ENCODE data around the gene RARS2. TPM values are rescaled to one million over a fixed set of nuclear protein-coding genes. Genes with fewer than 3 reads are reported as not detected.

The RARS2 gene
- total RNA-seq, 6 donors from 2014 or later, result 21.9 to 32.5 (median 23.7) TPM

GRCh38 chr6:87553159-87553765, 36.5 kb downstream of the RARS2 start:
- TF ChIP-seq POLR2A (IDR thresholded peaks at IDR 0.05) (no peak), EP300 (IDR thresholded peaks at IDR 0.05) (no peak), POLR2AphosphoS5 (IDR thresholded peaks at IDR 0.05) (no peak)
- TF ChIP-seq, protein P1, sequence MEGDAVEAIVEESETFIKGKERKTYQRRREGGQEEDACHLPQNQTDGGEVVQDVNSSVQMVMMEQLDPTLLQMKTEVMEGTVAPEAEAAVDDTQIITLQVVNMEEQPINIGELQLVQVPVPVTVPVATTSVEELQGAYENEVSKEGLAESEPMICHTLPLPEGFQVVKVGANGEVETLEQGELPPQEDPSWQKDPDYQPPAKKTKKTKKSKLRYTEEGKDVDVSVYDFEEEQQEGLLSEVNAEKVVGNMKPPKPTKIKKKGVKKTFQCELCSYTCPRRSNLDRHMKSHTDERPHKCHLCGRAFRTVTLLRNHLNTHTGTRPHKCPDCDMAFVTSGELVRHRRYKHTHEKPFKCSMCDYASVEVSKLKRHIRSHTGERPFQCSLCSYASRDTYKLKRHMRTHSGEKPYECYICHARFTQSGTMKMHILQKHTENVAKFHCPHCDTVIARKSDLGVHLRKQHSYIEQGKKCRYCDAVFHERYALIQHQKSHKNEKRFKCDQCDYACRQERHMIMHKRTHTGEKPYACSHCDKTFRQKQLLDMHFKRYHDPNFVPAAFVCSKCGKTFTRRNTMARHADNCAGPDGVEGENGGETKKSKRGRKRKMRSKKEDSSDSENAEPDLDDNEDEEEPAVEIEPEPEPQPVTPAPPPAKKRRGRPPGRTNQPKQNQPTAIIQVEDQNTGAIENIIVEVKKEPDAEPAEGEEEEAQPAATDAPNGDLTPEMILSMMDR (IDR thresholded peaks at IDR 0.05), result no peak
- peaks cover 0 to 59% (median 15%) of the 10 kb centered on the region in 4 donors for H3K36me3 ChIP-seq
- DNase-seq, result no peak
- no peaks in the 10 kb centered on the region for H3K27me3 ChIP-seq
- H3K4me3 ChIP-seq, result no peak overlapping the region
- ATAC-seq (ENCODE audit: low FRiP score in 2 of 2), result no peak
- H3K4me1 ChIP-seq, result no peaks in the 10 kb centered on the region
- no peaks in the 10 kb centered on the region for H3K9me3 ChIP-seq
- 75 to 93% methylated on average over 4 of the region's 4 CpGs for WGBS, 2 donors
- no peak overlapping the region for H3K27ac ChIP-seq

DNA sequence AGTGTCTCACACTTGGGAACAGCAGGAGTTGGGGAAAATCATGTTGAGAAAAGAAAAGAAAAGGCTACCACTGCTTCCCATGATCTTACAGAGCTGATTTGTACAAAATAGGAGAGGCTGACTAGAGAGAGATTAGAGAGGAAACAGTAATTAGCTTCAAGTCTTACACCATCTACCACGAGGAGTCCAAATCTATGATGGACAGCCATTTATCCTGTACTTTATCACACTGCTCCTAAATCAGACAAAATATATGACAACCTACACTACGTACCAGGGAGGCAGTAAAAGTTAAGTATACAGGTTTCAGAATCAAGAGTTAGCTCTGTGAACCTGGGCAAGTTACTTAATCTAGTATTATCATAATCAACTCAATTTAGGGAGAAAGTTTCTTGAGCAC, 38.0 kb downstream of the RARS2 start:
- no peaks in the 10 kb centered on the region for H3K27me3 ChIP-seq
- ATAC-seq (ENCODE audit: low FRiP score in 2 of 2) (no peak), DNase-seq (no peak)
- no peak overlapping the region for H3K27ac ChIP-seq
- peaks cover 0 to 56% (median 19%) of the 10 kb centered on the region in 4 donors for H3K36me3 ChIP-seq
- WGBS, 2 donors, result 78 to 87% methylated on average over 2 of the region's 2 CpGs
- TF ChIP-seq POLR2AphosphoS5 (IDR thresholded peaks at IDR 0.05) (no peak), POLR2A (IDR thresholded peaks at IDR 0.05) (no peak), EP300 (IDR thresholded peaks at IDR 0.05) (no peak)
- TF ChIP-seq, protein P1 (IDR thresholded peaks at IDR 0.05), result no peak
- H3K4me3 ChIP-seq, result no peak overlapping the region
- no peaks in the 10 kb centered on the region for H3K4me1 ChIP-seq
- H3K9me3 ChIP-seq, result no peaks in the 10 kb centered on the region

DNA sequence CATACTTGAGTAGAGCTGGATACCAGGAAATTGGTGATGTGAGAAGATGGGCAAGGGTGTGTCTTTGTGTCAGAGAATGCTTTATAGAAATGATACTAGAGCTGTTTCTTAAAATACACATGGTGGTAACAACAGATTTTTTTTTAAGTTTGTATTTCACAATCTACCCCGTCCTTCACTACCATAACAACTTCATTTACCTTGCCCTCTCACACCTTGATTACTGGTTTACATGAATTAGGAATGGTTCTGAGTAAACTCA, 45.4 kb downstream of the RARS2 start:
- TF ChIP-seq POLR2A (IDR thresholded peaks at IDR 0.05), result no peak
- TF ChIP-seq, protein P1 (IDR thresholded peaks at IDR 0.05), result no peak
- no peak for TF ChIP-seq EP300 (IDR thresholded peaks at IDR 0.05)
- Histone ChIP-seq H3K4me3 (no peak overlapping the region), H3K27ac (no peak overlapping the region), H3K4me1 (peaks cover 0 to 9% (median 0%) of the 10 kb centered on the region in 4 donors), H3K9me3 (no peaks in the 10 kb centered on the region), H3K27me3 (no peaks in the 10 kb centered on the region), H3K36me3 (peaks cover 0 to 58% (median 19%) of the 10 kb centered on the region in 4 donors)
- no peak for DNase-seq
- 52 to 59% methylated on average over 1 of the region's 1 CpG for WGBS, 2 donors
- no peak for ATAC-seq (ENCODE audit: low FRiP score in 2 of 2)

DNA sequence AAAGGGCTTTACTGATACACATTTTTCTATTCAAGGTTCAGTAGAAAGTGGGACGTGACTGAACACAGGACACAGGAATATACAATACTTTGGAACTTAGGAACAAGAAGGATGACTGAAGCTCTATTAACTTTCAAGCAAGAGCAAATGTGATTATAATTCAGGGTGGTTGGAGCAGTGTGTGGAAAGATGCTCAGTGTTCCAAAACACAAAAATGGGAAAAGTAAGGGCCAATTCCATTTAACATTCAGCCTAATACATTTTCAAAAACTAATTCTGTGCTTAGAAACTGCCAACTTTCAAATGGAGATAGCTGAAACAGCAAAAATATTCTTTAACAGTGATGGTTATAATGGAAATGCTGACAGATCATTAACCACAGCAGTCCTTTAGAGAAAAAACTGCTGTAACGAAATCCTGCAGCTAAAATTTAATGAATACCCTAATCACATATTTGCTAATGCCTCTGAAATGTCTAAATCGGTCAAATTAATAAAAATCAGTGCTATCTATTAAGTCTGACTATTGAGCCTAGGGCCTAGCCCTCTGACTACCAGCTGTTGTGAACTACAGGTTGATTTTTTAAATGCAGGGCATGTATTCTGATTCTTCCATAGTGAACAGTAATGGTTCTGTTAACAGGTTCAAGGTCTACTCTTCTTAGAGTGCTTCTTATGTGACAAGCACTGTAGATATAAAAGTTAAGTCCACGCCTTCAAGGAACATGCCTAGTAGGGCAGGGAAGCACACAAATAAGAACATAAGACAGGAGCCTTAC, 45.9 kb downstream of the RARS2 start:
- WGBS, 2 donors, result 93 to 97% methylated on average over 4 of the region's 4 CpGs
- Histone ChIP-seq H3K27me3 (no peaks in the 10 kb centered on the region), H3K27ac (no peak overlapping the region), H3K36me3 (peaks cover 0 to 58% (median 16%) of the 10 kb centered on the region in 4 donors), H3K4me3 (no peak overlapping the region), H3K4me1 (peaks cover 0 to 9% (median 0%) of the 10 kb centered on the region in 4 donors), H3K9me3 (no peaks in the 10 kb centered on the region)
- TF ChIP-seq POLR2AphosphoS5 (IDR thresholded peaks at IDR 0.05) (no peak), EP300 (IDR thresholded peaks at IDR 0.05) (no peak), POLR2A (IDR thresholded peaks at IDR 0.05) (no peak)
- TF ChIP-seq, protein P1 (IDR thresholded peaks at IDR 0.05), result no peak
- ATAC-seq (ENCODE audit: low FRiP score in 2 of 2) (no peak), DNase-seq (no peak)

Data from upper lobe of left lung (tissue), 6 donors.